Neuron (in vitro differentiated cells): ENCODE data around the gene CCDC51.

ENCODE experiments used
- H2AFZ ChIP-seq: one replicate; pipeline ENCODE4 v1.6.1; 2013; ENCODE audit warnings: low read depth, mild to moderate bottlenecking, inconsistent platforms, low read length, moderate library complexity
- H3K27me3 ChIP-seq: one replicate; pipeline ENCODE4 v1.6.1; 2013; ENCODE audit warnings: low read length; ENCODE audit not compliant: insufficient read depth
- H3K36me3 ChIP-seq: one replicate; pipeline ENCODE4 v1.6.1; 2013; ENCODE audit warnings: low read length; ENCODE audit not compliant: insufficient read depth
- H3K4me1 ChIP-seq: one replicate; pipeline ENCODE4 v1.6.1; 2013; ENCODE audit warnings: low read length; ENCODE audit not compliant: insufficient read depth
- H3K4me3 ChIP-seq: 2 replicates; pipeline ENCODE4 v1.5.1; 2013; ENCODE audit warnings: mild to moderate bottlenecking, low read length, moderate library complexity
- H3K9me3 ChIP-seq: one replicate; pipeline ENCODE4 v1.6.1; 2013; ENCODE audit warnings: low read length

The CCDC51 gene

DNA sequence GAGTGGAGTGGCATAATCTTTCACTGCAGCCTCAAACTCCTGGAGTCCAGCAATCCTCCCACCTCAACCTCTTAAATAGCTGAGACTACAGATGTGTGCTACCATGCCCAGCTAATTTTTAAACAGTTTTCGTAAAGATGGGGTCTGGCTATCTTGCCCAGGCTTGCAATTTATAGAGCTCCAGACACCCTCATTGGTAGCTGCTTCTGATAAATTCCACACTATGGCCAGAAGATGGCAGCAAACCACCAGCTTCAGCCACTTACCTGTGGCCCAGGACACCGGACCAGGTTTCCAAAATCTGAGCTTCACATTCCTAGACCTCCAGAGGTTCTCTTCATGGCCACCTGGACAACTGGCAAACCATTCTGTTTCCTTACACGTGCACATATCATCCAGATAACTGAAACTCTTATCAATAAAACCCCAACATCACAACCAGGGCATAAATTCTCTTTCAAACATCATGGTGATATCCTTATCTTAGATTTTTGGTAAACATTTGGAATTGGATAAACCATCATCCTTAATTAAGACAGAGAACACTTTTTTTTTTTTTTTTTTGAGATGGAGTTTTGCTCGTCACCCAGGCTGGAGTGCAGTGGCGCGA is 39.0 kb downstream of the CCDC51 start:
- H3K36me3 ChIP-seq: peaks cover 35% of the 10 kb centered on the region
- no peak overlapping the region for H3K4me3 ChIP-seq
- no peaks in the 10 kb centered on the region for H3K27me3 ChIP-seq
- H2AFZ ChIP-seq: no peak overlapping the region
- H3K9me3 ChIP-seq: no peaks in the 10 kb centered on the region
- H3K4me1 ChIP-seq: no peaks in the 10 kb centered on the region

DNA sequence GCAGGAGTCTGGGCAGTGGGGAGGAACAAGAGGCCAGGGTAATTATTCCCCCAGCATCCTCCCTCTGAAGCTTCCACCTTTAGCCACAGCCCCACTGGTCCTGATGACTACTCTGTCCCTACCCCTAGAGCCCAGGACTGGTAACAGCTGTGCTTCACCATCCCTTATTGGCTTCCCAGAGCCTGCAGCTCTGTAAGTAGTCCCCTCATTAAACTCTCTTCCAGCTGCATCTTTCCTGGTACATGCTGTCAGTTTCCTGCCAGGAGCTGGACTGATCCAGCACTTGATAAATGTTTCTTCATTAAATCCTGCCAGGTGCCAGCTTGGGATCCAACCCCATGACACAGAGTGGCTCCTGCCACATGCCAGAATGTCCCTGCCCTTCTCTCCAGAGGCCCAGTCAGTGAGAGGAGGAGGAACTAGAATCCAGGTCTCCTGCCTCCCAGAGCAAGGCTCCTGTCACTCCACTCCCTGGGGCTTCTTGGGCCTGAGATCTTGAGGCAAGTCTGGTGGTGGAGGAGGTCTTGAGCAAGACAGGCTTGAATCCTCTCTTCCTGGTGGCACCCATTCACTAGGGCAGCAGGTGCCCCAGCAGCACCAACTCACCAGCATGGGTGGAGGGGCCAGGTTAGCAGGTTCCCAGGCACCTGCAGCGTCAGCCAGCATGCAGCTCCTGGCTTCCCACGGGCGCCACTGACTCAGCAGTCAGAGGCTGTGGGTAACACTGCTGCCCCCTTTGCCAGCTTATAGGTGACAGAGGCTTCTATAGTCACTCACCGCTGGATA is 40.3 kb downstream of the CCDC51 start:
- peaks cover 21% of the 10 kb centered on the region for H3K36me3 ChIP-seq
- H3K4me1 ChIP-seq: no peaks in the 10 kb centered on the region
- H3K27me3 ChIP-seq: no peaks in the 10 kb centered on the region
- H3K9me3 ChIP-seq: no peaks in the 10 kb centered on the region
- no peak overlapping the region for H2AFZ ChIP-seq
- no peak overlapping the region for H3K4me3 ChIP-seq

DNA sequence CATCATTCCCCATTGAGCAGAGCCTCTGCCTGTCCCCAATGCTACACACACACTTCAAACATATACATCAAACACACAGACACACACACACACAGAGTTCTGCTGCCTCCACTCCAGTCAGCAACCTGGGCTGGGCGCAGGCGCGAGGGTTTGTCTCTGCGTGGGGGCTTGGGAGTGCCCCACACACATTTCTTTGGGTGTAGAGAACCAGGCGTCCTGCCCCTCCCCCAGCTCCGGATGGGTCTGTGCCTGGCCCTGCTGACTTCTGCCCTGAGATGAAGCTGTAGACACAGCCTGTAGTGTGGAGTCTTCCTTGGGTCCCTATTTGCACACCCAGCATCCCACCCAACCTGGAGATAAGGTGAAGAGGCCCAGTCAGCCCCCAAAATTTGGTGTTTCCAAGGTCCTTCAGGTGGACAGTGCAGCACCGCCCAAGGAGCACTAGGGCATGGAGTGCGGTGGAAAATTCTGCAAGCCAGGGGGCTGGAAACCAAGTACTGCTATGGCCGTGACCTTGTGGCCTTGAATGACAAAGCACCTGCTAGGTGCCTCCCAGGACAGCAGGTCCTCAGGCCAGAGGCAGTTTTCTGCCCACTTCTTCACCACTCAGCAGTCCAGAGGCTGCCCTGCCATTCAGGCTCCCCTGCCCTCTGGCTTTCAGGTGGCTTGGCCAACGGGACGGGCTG is 41.1 kb downstream of the CCDC51 start:
- Histone ChIP-seq H3K9me3 (no peaks in the 10 kb centered on the region), H3K36me3 (peaks cover 14% of the 10 kb centered on the region), H2AFZ (no peak overlapping the region), H3K4me1 (no peaks in the 10 kb centered on the region), H3K27me3 (no peaks in the 10 kb centered on the region), H3K4me3 (no peak overlapping the region)

DNA sequence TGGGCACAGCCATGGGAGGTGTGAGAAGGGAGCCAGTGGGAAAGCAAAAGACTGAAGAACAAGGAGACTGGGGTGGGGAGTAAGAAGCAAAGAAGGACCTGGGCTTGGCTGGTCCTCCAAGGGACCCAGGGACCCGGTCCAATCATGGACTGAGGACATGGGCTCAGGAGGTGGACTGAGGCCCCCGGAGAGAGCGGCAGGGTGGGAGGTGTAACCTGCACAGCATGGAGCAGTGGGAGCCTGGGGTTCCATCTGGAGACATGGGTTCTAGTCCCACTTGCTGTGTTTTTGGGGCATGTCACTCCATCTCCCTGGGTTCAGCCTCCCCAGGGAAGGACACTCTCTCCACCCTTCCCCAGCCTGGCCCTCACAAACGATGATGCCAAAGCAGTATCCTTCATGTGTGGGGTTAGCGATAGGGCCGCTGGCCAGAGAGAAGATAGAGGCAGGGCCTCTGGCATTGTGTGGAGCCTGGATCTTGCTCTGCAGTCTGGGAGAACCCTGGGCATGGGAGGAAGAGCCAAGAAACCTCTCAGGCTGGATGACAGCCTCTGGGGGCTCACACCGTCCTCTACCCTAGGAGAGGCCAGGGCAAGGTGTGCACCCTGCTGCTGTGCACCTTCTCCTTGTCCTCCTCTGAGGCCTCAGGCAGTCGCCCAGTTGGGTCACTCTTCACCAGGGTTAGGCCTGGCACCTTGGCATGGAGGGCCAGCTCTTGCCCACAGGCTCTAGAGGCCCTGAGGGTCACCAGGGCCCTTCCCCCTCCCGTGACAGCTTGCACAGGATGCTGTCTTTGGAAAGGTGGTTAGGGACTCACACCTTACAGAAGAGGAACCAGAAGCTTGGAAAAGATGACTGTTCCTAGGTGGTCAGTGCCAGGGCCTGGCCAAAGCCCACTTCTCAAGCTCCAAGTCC is 41.9 kb downstream of the CCDC51 start:
- H3K9me3 ChIP-seq: no peaks in the 10 kb centered on the region
- H3K4me1 ChIP-seq: no peaks in the 10 kb centered on the region
- peaks cover 7% of the 10 kb centered on the region for H3K36me3 ChIP-seq
- no peaks in the 10 kb centered on the region for H3K27me3 ChIP-seq
- H3K4me3 ChIP-seq: no peak overlapping the region
- no peak overlapping the region for H2AFZ ChIP-seq

DNA sequence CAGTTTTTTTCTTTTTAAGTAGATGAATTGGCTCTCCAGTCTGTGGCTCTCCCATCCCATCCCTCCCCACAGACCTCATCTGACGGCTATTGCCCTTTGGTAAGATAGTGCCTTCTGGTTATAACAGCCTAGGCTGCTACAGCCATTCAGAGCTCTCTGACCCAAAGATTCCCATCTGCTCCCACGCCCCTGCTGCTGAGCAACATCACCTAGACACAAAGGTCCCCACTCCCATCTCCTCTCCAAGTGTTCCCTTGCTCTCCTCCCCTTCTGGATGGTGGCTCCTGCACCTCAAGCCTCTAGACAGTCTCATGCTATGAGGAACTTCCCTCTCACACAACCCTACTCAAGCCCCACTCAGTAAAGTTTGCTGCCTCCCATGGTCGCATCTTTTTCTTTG is 44.2 kb downstream of the CCDC51 start:
- H2AFZ ChIP-seq: no peak overlapping the region
- no peaks in the 10 kb centered on the region for H3K36me3 ChIP-seq
- H3K27me3 ChIP-seq: no peaks in the 10 kb centered on the region
- H3K4me3 ChIP-seq: no peak overlapping the region
- H3K9me3 ChIP-seq: no peaks in the 10 kb centered on the region
- H3K4me1 ChIP-seq: no peaks in the 10 kb centered on the region

DNA sequence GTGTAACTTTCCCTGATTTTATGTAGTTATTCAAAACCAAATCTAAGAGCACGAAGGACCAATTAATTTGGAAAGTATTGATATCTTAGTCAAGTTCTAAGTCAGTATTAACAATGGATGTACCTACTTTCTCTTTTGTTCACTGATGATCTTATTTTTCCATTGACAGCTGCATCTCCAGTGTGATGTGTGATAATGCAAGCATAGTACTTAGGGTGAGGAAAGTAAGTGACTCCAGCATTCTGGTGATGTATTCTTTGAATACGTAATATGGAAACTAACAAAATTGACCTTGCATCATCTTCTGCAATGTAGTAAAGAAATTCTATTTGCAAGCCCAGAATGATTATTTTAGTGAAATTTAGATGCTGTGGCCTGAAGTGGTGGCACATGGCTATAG is 45.5 kb downstream of the CCDC51 start:
- no peaks in the 10 kb centered on the region for H3K4me1 ChIP-seq
- no peak overlapping the region for H3K4me3 ChIP-seq
- no peak overlapping the region for H2AFZ ChIP-seq
- no peaks in the 10 kb centered on the region for H3K27me3 ChIP-seq
- H3K36me3 ChIP-seq: no peaks in the 10 kb centered on the region
- no peaks in the 10 kb centered on the region for H3K9me3 ChIP-seq

DNA sequence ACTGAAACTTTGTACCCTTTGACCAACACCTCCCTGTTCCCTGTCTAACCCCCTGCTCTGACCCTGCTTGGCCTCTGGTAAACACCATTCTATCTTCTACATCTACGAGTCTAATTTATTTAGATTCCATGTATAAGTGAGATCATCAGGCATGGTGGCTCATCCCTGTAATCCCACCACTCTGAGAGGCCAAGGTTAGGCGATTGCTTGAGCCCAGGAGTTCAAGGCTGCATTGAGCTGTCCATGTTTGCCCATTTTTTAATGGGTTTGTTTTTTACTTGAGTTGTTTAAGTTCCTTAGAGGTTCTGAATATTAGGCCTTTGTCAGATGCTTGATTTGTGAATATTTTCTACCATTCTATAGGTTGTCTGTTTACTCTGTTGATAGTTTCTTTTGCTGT is 51.0 kb downstream of the CCDC51 start:
- Histone ChIP-seq H3K4me3 (no peak overlapping the region), H3K9me3 (no peaks in the 10 kb centered on the region), H3K27me3 (no peaks in the 10 kb centered on the region), H3K36me3 (no peaks in the 10 kb centered on the region), H2AFZ (no peak overlapping the region), H3K4me1 (no peaks in the 10 kb centered on the region)

DNA sequence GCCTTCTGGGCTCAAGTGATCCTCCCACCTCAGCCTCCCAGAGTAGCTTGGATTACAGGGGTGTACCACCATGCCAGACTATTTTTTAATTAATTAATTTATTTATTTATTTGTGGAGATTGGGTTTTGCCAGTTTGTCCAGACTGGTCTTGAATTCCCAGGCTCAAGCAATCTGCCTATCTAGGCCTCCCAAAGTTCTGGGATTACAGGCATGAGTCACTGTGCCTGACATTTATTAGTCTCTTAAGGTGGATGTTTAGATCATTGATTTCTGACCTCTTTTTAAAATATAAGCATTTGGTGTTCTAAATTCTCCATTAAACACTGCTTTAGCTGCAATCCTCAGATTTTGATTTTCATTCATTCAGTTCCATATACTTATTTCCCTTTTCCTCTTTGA is 52.3 kb downstream of the CCDC51 start:
- no peak overlapping the region for H3K4me3 ChIP-seq
- H3K27me3 ChIP-seq: no peaks in the 10 kb centered on the region
- H3K36me3 ChIP-seq: no peaks in the 10 kb centered on the region
- H3K4me1 ChIP-seq: no peaks in the 10 kb centered on the region
- H3K9me3 ChIP-seq: no peaks in the 10 kb centered on the region
- no peak overlapping the region for H2AFZ ChIP-seq
